Lower leg skin (tissue), 4 donors: ENCODE measurements around the gene CH25H. TPM values are rescaled to one million over a fixed set of nuclear protein-coding genes. Genes with fewer than 3 reads are reported as not detected.
"Not testable (repeated sequence)": the region's sequence is repeated elsewhere in the genome, so short reads cannot be mapped to it uniquely, and the experiment has no call there.

Experiments
- DNase-seq, 2 donors: peaks; one replicate each; pipeline ENCODE4 v3.0.0-alpha.2; 2019; ENCODE audit warnings: low spot score in 2 of 2
- H3K4me3 ChIP-seq: fragments of 200-600 bp; sonication (generic); 2 replicates; pipeline ENCODE4 v1.5.1; 2017; ENCODE audit warnings: mild to moderate bottlenecking, low read depth; ENCODE audit not compliant: poor library complexity, severe bottlenecking
- POLR2A ChIP-seq, 2 donors: fragments of 450-650 bp; IDR thresholded peaks; one replicate each; pipeline ENCODE4 v1.6.1; 2016 to 2017; ENCODE audit warnings: antibody characterized with exemption in 2 of 2, mild to moderate bottlenecking in 1 of 2, moderate library complexity in 1 of 2
- WGBS, 2 donors: methylation state at CpG; one replicate each; pipeline ENCODE4 v1.1.5; 2018; 5-methylcytosine and 5-hydroxymethylcytosine counted together
- intact Hi-C: fragments of 100-400 bp; cut with DNase I; formaldehyde crosslinking; loops from one replicate; pipeline ENCODE4 v1.15.0; 2023; ENCODE audit warnings: low total_unique reads
- total RNA-seq, 4 donors: library from RNA; depleted of rRNA; stranded (reverse); fragments of >200 nt; gene quantifications; one replicate each; pipeline ENCODE4 v1.1.0, GENCODE V29; 2016
- TF ChIP-seq, protein P1 (sequence below), 3 donors: fragments of 450-650 bp; IDR thresholded peaks; one replicate each; pipeline ENCODE4 v1.5.1; 2016; ENCODE audit warnings: antibody characterized with exemption in 3 of 3, mild to moderate bottlenecking in 3 of 3, moderate library complexity in 2 of 3

The CH25H gene
- total RNA-seq, 4 donors from 2014 or later, result 0.45 to 2.8 (median 0.97) TPM

DNA sequence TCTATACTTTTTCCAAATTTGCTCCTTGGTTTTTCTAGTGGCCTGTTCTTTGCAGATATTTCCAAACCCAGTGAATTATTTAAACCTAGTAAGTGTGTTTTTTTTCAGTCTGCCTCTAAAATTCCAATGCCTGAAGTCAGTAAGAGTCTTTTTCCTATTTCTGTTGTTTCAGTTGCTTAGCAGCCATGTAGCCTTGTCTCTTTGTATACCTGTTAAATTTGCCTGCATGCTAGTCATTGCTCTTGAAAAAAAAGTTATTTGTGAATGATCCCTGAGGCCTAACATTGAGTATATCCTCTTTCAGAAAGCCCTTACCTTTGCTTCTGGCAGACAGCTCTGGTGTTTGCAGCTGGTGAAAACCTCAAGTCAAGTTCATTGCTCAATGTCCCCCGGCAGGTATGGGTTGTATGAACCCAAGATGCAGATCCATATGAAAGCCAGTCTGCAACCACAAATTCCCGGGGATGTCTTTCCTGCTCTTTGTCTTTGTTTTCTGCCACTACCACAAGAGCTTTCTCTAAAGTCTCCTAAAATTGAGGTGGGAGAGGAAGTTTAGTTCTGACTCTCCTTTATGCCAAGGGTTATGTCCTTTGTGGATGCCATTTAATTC lies 35.7 kb downstream of the CH25H start:
- no peak overlapping the region for H3K4me3 ChIP-seq
- TF ChIP-seq POLR2A (IDR thresholded peaks at IDR 0.05), result no peak
- TF ChIP-seq, protein P1, sequence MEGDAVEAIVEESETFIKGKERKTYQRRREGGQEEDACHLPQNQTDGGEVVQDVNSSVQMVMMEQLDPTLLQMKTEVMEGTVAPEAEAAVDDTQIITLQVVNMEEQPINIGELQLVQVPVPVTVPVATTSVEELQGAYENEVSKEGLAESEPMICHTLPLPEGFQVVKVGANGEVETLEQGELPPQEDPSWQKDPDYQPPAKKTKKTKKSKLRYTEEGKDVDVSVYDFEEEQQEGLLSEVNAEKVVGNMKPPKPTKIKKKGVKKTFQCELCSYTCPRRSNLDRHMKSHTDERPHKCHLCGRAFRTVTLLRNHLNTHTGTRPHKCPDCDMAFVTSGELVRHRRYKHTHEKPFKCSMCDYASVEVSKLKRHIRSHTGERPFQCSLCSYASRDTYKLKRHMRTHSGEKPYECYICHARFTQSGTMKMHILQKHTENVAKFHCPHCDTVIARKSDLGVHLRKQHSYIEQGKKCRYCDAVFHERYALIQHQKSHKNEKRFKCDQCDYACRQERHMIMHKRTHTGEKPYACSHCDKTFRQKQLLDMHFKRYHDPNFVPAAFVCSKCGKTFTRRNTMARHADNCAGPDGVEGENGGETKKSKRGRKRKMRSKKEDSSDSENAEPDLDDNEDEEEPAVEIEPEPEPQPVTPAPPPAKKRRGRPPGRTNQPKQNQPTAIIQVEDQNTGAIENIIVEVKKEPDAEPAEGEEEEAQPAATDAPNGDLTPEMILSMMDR (IDR thresholded peaks at IDR 0.05), result no peak
- no peak for DNase-seq
- 54 to 84% methylated on average over 2 of the region's 2 CpGs for WGBS, 2 donors
- intact Hi-C loops, result no loop called here

DNA sequence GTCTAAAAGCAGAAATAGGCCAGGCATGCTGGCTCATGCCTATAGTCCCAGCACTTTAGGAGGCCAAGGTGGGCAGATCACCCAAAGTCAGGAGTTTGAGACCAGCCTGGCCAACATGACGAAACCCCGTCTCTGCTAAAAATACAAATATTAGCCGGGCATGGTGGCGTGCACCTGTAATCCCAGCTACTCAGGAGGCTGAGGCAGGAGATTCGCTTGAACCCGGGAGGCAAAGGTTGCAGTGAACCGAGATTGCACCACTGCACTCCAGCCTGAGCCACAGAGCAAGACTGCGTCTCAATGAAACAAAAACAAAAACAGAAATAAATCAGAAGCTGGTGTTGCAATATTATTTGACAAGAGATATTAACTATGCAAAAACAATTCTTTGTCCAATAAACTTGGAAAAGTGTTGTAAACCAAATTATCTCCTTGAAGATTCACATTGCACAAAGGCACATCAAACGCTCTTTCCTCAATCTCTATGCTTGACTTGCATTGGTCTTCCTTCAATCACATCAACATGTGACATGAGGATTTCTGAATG lies 38.7 kb downstream of the CH25H start:
- WGBS, 2 donors, result 51 to 63% methylated on average over 9 of the region's 9 CpGs
- peak in 1 of 2 donors; percentile 86 for DNase-seq
- intact Hi-C loops, H3K4me3 ChIP-seq: not testable (repeated sequence)

DNA sequence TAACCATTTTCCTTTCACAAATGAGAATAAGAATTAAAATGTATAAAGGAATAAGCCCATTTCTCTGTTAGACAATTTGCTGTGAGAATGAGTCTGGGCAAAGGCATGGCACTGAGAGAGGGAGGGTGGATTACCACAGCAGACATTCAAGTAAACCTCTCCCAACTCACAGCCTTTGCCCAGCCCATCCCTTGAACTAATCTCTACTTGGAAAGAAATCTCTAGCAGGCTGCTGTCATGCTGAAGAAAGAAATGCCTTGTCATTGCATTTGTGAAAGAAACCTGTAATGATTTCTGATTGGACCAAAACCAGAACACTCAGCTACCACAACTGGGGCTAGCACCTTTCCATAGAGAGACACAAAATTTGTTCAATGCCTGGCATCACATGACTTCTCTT lies 39.2 kb downstream of the CH25H start:
- intact Hi-C loops, result no loop called here
- peak in 1 of 2 donors; percentile 26 for DNase-seq
- TF ChIP-seq POLR2A (IDR thresholded peaks at IDR 0.05), result no peak
- TF ChIP-seq, protein P1 (IDR thresholded peaks at IDR 0.05), result no peak
- H3K4me3 ChIP-seq, result no peak overlapping the region

DNA sequence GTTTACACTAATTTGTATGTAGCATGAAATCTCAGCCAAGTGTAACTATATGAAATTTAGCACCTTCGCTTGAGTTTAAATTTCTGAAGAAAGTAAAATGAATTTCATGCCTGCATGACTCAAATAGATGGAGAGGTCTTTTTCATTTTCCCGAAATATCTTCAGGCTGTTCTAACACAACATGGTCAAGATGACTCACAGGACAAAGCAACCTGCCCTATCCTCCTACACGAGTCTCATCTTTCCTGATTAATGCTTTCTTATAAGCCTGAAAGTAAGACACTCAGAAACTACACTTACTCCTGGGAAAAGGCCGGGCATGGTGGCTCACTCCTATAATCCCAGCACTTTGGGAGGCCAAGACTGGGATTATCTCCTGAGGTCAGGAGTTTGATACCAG lies 41.2 kb downstream of the CH25H start:
- intact Hi-C loops, result no loop called here
- no peak for TF ChIP-seq POLR2A (IDR thresholded peaks at IDR 0.05)
- TF ChIP-seq, protein P1 (IDR thresholded peaks at IDR 0.05), result no peak

DNA sequence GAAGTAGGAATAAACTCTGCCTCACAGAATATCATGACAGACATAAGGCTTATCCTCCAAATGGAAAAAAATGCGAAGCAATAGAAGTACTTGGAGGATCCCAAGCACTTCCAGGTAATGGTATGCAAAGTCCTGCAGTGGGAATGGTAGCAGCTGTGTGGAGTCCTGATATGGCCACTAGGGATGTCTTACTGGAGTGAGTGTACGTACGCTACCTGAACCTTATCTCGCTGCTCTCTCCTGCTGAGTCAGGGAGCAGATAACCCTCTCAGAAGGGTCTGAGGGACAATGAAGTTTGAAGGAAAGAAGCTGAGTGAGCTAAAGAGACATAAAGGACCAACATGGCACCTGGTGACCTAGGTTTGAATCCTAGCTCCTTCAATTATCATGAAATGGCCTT lies 42.2 kb downstream of the CH25H start:
- 93 to 97% methylated on average over 4 of the region's 4 CpGs for WGBS, 2 donors
- no peak for DNase-seq
- TF ChIP-seq, protein P1 (IDR thresholded peaks at IDR 0.05), result no peak
- no peak for TF ChIP-seq POLR2A (IDR thresholded peaks at IDR 0.05)
- intact Hi-C loops, result no loop called here
- no peak overlapping the region for H3K4me3 ChIP-seq

More for the DNA sequence above, 41.2 kb downstream of the CH25H start:
- H3K4me3 ChIP-seq, result no peak overlapping the region
- DNase-seq, result no peak
- WGBS, 2 donors, result 72 to 80% methylated on average over 4 of the region's 4 CpGs

DNA sequence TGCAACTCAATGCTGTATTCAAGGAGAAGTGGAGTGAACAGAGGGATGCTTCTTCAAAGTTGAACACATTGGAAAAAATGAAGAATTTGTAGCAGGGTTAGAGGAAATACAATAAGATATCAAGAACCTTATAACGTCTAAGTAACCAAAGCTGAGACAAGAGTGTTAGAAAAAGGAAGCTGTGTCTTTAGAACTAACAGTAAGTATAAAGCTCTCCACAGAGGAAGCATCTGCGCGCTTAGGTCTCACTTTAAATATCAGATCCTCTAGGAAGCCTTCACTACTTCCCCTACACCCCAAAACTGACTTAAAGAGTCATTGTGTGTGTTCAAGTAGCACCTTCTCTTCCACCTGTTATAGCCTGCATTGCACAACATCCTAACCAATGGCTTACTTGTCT lies 43.0 kb downstream of the CH25H start:
- no peak for TF ChIP-seq POLR2A (IDR thresholded peaks at IDR 0.05)
- TF ChIP-seq, protein P1 (IDR thresholded peaks at IDR 0.05), result no peak
- no peak overlapping the region for H3K4me3 ChIP-seq
- 58 to 71% methylated on average over 3 of the region's 3 CpGs for WGBS, 2 donors
- intact Hi-C loops, result no loop called here
- no peak for DNase-seq
